Right atrium auricular region (tissue), 2 donors: ENCODE data around the gene INO80D. TPM values are rescaled to one million over a fixed set of nuclear protein-coding genes. Genes with fewer than 3 reads are reported as not detected.
"Not testable (repeated sequence)": the region's sequence is repeated elsewhere in the genome, so short reads cannot be mapped to it uniquely, and the experiment has no call there.

Source experiments
- DNase-seq: peaks from one replicate; pipeline ENCODE4 v3.0.0-alpha.2; 2019; ENCODE audit warnings: low spot score
- H3K27ac ChIP-seq, 2 donors: fragments of 200-600 bp; sonication (generic); 1 replicate in 1 of 2; 2 replicates in 1 of 2; pipeline ENCODE4 v1.5.1; 2016 to 2019
- H3K27me3 ChIP-seq, 2 donors: fragments of 200-600 bp; sonication (generic); one replicate each; pipeline versions ENCODE4 v1.5.1 to v1.6.0; 2017 to 2019
- H3K36me3 ChIP-seq: fragments of 200-600 bp; sonication (generic); one replicate; pipeline ENCODE4 v1.5.1; 2016
- H3K4me1 ChIP-seq, 2 donors: fragments of 200-600 bp; sonication (generic); one replicate each; pipeline versions ENCODE4 v1.5.1 to v1.6.0; 2017 to 2019
- H3K4me3 ChIP-seq, 2 donors: fragments of 200-600 bp; sonication (generic); 1 replicate in 1 of 2; 2 replicates in 1 of 2; pipeline ENCODE4 v1.5.1; 2017 to 2019; ENCODE audit warnings: mild to moderate bottlenecking in 1 of 2, moderate library complexity in 1 of 2
- H3K9me3 ChIP-seq, 2 donors: fragments of 200-600 bp; sonication (generic); one replicate each; pipeline ENCODE4 v1.5.1; 2019
- total RNA-seq, 2 donors: library from RNA; depleted of rRNA; stranded (reverse); fragments of >200 nt; gene quantifications; one replicate each; pipeline ENCODE4 v1.1.0, GENCODE V29; 2016
- TF ChIP-seq, protein P1 (sequence below), 2 donors: fragments of 200-600 bp; sonication (generic); IDR thresholded peaks; one replicate each; pipeline ENCODE4 v1.5.1; 2019; ENCODE audit warnings: antibody characterized with exemption in 2 of 2

Gene INO80D
- total RNA-seq, 2 donors from 2014 or later = 10.2 to 12.9 TPM

DNA sequence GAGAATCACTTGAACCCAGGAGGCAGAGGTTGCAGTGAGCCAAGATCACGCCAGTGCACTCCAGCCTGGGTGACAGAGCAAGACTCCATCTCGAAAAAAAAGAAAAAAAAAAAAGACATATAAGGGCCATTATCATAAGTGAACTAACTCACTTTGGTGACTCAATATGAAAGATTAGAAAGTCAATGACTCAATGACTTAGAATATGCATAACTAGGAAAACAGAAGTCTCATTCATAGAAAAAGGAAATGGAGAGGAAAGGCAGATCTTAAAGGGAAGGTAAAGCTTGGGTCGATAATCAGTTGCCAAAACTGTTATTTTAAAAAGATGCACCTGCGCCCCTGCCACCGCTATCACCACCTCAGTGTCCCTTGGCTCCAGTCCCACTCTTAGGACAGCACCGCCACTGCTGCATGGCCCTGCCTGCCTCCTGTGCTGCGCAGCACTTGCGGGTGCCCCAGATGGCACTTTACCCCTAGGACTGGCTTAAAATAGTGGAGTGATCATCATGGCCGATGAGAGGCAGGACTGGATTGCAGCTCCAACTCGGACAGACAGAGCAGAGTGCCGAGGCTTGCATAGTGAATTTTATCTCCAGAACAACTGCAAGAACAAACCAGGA lies 54.7 kb downstream of the INO80D start:
- no peaks in the 10 kb centered on the region for H3K9me3 ChIP-seq
- peaks cover 13% of the 10 kb centered on the region for H3K36me3 ChIP-seq
- H3K27ac ChIP-seq = no peak overlapping the region
- H3K4me1 ChIP-seq = no peaks in the 10 kb centered on the region
- H3K27me3 ChIP-seq = no peaks in the 10 kb centered on the region
- no peak overlapping the region for H3K4me3 ChIP-seq
- no peak for DNase-seq
- TF ChIP-seq, protein P1, sequence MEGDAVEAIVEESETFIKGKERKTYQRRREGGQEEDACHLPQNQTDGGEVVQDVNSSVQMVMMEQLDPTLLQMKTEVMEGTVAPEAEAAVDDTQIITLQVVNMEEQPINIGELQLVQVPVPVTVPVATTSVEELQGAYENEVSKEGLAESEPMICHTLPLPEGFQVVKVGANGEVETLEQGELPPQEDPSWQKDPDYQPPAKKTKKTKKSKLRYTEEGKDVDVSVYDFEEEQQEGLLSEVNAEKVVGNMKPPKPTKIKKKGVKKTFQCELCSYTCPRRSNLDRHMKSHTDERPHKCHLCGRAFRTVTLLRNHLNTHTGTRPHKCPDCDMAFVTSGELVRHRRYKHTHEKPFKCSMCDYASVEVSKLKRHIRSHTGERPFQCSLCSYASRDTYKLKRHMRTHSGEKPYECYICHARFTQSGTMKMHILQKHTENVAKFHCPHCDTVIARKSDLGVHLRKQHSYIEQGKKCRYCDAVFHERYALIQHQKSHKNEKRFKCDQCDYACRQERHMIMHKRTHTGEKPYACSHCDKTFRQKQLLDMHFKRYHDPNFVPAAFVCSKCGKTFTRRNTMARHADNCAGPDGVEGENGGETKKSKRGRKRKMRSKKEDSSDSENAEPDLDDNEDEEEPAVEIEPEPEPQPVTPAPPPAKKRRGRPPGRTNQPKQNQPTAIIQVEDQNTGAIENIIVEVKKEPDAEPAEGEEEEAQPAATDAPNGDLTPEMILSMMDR (IDR thresholded peaks at IDR 0.05) = no peak

DNA sequence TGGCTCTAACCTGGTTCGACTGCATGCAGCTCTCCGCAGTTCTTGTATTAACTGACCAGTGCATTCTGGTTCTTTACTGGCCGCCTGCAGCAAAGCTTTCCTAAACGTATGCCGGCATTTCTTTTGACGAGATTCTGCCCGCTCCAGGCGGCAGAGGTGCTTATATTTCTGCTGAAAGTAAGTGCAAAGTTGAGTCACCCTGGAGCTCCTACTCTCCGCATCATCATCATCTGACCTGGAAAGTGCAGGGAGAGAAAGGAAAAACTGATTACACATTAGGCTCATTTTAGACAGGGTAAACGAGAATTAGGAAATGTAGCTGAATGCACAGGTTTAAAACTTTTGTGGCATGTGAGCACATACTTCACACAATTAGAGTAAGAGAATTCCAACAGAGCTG lies 57.9 kb downstream of the INO80D start:
- no peak for DNase-seq
- peaks cover 13% of the 10 kb centered on the region for H3K36me3 ChIP-seq
- no peak overlapping the region for H3K4me3 ChIP-seq
- H3K27me3 ChIP-seq = no peaks in the 10 kb centered on the region
- no peaks in the 10 kb centered on the region for H3K4me1 ChIP-seq
- H3K9me3 ChIP-seq = no peaks in the 10 kb centered on the region
- TF ChIP-seq, protein P1 (IDR thresholded peaks at IDR 0.05) = no peak
- no peak overlapping the region for H3K27ac ChIP-seq

DNA sequence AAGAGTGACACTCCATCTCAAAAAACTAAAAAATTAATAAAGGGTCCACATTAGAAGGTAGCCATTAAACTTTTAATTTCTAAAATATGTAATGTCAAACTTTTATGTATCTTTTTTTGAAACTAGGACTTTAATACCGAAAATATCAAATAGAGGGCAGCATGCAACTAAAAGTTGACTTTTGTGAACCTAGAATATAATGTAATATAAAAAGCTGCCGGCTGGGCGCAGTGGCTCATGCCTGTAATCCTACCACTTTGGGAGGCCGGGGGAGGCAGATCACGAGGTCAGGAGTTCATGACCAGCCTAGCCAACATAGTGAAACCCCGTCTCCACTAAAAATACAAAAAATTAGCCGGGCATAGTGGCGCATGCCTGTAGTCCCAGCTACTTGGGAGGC lies 62.8 kb downstream of the INO80D start:
- Histone ChIP-seq H3K36me3 (peaks cover 26% of the 10 kb centered on the region), H3K4me3 (no peak overlapping the region), H3K27me3 (no peaks in the 10 kb centered on the region), H3K4me1 (no peaks in the 10 kb centered on the region), H3K9me3 (no peaks in the 10 kb centered on the region), H3K27ac (no peak overlapping the region)
- no peak for DNase-seq
- TF ChIP-seq, protein P1 (IDR thresholded peaks at IDR 0.05) = no peak

DNA sequence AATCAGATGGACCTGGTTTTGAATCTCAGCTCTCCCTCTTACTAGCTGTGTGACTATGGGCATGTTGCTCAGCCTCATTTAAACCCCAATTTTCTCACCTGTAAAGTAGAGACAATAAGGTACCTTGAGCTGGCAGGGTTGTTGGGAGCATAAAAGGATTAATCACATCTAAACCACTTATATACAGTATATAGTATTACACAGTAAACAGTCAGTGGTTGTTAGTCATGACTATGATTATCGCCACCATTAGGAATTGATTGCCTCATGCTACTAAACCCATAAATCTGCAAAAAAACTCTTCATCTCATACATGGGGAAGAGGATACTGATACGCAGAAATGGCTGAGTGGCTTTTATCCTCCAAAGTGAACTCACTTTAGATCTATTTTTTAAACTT lies 65.8 kb downstream of the INO80D start:
- Histone ChIP-seq H3K9me3 (no peaks in the 10 kb centered on the region), H3K27me3 (no peaks in the 10 kb centered on the region), H3K36me3 (peaks cover 42% of the 10 kb centered on the region), H3K27ac (no peak overlapping the region), H3K4me3 (no peak overlapping the region), H3K4me1 (no peaks in the 10 kb centered on the region)
- TF ChIP-seq, protein P1 (IDR thresholded peaks at IDR 0.05) = no peak
- no peak for DNase-seq

DNA sequence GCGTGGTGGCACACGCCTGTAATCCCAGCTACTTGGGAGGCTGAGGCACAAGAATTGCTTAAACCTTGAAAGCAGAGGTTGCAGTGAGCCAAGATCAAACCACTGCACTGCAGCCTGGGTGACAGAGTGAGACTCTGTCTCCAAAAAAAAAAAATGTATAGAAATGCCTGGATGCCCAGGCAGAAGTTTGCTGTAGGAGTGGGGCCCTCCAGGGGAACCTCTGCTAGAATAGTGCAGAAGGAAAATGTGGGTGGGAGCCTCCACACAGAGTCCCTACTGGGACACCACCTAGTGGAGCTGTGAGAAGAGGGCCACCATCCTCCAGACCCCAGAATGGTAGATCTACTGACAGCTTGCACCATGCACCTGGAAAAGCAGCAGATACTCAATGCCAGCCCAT lies 70.2 kb downstream of the INO80D start:
- peaks cover 44% of the 10 kb centered on the region for H3K36me3 ChIP-seq
- H3K27ac ChIP-seq, H3K9me3 ChIP-seq, H3K4me1 ChIP-seq, H3K4me3 ChIP-seq, DNase-seq, H3K27me3 ChIP-seq: not testable (repeated sequence)

DNA sequence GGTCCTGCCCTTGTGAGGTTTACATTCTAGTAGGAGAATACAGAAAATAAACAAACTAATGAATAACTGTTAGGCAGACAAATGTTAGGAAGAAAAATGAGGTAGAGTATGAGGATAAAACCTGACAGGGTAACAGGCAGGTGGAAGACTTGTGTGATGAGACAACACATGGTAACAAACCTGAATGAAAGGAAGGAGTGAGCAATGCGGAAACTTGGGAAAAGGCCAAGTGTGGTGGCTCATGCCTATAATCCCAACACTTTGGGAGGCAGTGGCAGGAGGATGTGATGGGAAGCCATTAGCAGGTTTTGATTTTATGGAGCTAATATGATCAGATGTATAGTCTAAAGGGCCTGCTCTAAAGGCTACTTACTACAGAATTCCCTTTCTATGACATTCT lies 74.2 kb downstream of the INO80D start:
- H3K36me3 ChIP-seq = peaks cover 36% of the 10 kb centered on the region
- no peaks in the 10 kb centered on the region for H3K27me3 ChIP-seq
- H3K27ac ChIP-seq = no peak overlapping the region
- TF ChIP-seq, protein P1 (IDR thresholded peaks at IDR 0.05) = no peak
- peaks cover 0 to 4% of the 10 kb centered on the region in 2 donors for H3K4me1 ChIP-seq
- H3K9me3 ChIP-seq = no peaks in the 10 kb centered on the region
- no peak overlapping the region for H3K4me3 ChIP-seq
- DNase-seq = no peak
